NOMO-1 treated with dmso at 0.1 percent for 144 hours (cell line): ENCODE results near the gene MAST1.

Source experiments
- DNase-seq: peaks from one replicate; lab custom pipeline; 2025; ENCODE audit not compliant: unreplicated experiment; lab: John Stamatoyannopoulos, UW

MAST1 gene

GRCh38 chr19:12867120-12868099, 29.1 kb downstream of the MAST1 start:
- peak; percentile 29 for DNase-seq

DNA sequence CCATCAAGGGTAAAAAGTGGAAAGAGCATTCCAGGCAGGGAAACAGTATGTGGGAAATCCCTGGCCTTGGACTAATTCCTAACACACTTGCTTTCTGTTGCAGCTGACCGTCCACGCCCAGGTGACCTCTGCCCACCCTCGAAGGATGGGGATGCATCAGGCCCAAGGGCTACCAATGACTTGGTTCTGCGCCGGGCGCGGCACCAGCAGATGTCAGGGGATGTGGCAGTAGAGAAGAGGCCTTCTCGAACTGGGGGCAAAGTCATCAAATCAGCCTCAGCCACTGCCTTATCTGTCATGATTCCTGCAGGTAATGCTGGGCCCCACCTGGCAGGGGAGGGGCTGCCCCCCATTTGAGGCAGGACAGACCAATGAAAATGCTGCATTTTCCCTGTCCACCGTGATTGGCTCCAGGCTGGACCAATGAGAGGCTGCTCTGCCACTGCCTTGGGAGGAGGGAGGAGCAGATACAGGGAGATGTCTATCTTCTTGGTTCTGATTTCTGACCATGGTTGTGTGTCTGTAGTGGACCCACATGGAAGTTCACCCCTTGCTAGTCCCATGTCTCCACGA, 30.3 kb downstream of the MAST1 start:
- DNase-seq, result no peak

DNA sequence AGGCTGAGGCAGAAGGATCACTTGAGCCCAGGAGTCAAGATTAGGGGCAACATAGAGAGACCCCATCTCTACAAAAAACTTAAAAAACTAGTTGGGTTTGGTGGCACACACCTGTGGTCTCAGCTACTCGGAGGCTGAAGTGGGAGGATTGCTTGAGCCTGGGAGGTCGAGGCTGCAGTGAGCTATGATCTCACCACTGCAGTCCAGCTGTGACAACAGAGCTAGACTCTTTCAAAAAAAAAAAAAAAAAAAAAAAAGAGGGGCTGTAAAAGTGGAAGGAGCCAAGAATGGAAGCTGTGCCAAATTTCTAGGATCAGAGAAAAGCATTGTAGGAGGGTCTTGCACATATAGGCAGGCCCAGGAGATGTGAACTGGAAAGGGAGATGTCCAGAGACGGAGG, 33.4 kb downstream of the MAST1 start:
- no peak for DNase-seq

DNA sequence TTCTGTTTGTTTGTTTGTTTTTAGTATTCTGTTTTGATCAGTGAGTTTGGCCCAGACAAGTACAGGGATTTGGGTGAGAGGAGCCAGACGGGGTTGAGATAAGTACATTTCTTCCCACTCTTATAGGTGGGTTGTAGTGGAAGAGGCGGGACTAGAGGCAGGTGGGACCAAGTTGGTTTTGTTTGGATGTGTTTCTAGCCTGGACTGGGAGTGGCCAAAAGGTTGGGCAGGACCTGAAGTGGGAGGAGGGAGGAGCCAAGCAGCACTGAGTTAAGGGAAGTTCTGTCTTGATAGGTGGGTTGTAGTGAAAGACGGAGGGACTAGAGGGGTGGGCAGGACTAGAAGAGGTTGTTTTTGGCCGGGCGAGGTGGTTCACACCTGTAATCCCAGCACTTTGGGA, 33.9 kb downstream of the MAST1 start:
- DNase-seq, result peak; percentile 2

DNA sequence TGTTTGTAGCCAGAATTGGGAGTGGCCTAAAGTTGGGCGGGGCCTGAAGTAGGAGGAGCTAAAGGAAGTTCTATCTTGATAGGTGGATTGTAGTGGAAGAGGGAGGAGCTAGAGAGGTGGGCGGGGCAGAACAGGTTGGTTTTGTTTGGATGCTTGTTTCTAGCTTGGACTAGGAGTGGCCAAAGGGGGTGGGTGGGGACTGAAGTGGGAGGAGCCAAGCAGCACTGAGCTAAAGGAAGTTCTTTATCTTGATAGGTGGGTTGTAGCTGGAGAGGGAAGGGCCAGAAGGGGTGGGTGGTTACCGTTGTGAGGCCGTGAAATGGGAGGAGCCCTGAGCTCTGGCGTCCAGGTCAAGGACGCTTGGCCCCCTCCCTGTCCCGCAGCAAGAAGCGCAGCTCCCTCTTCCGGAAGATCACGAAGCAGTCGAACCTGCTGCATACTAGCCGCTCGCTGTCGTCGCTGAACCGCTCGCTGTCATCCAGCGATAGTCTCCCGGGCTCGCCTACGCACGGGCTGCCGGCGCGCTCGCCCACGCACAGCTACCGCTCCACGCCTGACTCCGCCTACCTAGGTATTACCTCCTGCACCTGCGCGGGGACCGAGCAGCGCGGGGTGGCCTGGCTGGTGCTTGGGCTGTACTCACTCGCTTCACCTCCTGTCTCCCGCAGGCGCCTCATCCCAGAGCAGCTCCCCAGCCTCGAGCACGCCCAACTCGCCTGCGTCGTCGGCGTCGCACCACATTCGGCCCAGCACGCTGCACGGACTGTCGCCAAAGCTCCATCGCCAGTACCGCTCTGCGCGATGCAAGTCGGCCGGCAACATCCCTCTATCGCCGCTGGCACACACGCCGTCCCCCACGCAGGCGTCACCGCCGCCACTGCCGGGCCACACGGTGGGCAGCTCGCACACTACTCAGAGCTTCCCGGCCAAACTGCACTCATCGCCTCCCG, 34.9 kb downstream of the MAST1 start:
- DNase-seq, result no peak

DNA sequence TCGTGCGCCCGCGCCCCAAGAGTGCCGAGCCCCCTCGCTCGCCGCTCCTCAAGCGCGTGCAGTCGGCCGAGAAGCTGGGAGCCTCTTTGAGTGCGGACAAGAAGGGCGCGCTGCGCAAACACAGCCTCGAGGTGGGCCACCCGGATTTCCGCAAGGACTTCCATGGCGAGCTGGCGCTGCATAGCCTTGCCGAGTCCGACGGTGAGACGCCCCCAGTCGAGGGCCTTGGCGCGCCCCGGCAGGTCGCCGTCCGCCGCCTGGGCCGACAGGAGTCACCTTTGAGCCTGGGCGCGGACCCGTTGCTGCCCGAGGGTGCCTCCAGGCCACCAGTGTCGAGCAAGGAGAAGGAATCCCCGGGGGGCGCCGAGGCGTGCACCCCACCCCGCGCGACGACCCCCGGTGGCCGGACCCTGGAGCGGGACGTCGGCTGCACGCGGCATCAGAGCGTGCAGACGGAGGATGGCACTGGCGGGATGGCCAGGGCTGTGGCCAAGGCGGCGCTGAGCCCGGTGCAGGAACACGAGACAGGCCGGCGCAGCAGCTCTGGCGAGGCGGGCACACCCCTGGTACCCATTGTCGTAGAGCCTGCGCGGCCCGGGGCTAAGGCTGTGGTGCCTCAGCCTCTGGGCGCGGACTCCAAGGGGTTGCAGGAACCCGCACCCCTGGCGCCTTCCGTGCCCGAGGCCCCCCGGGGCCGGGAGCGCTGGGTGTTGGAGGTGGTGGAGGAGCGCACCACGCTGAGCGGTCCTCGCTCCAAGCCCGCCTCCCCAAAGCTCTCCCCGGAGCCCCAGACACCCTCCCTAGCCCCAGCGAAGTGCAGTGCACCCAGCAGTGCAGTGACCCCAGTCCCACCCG, 35.8 kb downstream of the MAST1 start:
- no peak for DNase-seq

- no peak for DNase-seq
These were observed 36.8 kb downstream of the MAST1 start for GRCh38 chr19:12875086-12875485.

DNA sequence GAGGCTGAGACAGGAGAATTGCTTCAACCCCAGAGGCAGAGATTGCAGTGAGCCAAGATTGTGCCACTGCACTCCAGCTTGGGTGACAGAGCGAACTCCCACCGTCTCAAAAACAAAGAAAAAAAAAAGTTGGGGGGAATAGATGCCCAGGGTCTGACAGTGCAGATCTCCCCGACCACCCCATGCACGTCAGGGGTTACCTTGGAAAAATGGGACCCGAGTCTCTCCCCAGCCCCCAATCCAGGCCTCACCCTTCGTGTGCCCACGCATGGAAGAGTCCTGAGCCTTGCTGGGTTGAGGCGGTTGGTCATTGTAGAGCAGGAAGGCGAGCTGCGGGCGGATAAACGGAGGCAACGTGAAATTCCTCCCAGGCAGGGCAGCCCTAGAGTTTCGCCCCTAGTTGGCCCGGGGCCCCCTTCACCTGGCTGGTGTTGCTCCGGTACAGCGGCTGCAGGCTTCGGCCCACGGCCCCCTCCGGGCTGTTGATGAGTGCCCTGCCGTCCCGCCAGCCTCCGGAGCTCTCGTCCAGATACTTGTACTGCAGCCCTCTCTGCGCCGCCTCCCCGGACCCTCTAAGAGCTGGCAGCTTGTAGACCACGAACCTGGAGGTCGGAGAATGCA, 42.3 kb downstream of the MAST1 start:
- peak; percentile 23 for DNase-seq

DNA sequence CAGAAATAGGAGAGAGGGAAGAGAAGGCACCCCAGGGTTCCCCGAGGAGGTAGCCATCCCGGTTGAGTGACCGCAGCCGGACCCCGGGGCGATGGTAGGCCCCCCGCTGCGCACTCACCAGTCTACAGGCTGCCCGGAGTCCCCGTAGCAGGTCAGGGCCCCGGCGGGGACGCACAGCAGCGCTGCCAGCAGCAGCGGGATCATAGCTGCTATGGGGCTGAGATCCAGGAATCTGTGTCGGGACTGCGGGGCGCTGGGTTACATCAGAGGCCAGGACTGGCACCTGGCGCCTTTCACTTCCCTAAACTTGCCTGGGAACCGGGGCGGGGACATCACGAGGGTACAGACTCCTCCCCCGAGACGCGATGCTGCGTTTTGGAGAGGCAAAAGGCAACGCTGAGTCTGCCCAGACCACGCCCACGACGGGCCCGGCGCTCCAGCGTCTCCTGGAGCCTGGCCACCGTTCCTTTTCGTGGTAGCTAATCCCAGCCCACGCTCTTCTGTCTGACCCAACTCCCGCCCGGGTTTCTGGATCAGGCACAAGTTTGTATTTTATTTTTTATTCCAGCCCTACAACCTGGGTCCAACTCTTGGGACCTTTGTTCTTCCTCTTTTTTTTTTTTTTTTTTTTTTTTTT, 43.0 kb downstream of the MAST1 start, which contains the start of gene DNASE2:
Gene DNASE2 (minus strand): TSS at position 278 of the 637 bp plus-strand sequence. CDS start 74 bp downstream, at position 204.
- peak; percentile 93 for DNase-seq

DNA sequence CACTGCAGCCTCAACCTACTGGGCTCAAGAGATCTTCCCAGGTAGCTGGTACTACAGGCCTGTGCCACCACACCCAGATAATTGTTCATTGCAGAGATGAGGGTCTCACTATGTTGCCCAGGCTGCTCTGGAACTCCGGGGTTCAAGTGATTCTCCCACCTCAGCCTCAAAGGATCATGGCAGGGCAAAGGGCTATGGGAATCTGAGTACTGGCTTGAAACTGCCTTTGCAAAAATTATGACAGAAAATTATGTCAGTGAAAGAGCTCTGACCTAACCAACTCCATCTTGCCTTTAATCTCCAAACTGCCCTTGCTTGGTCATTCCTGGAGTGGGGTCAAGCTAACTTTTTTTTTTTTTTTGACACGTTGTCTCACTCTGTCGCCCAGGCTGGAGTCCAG, 44.3 kb downstream of the MAST1 start:
- DNase-seq, result no peak

- DNase-seq, result no peak
These were observed 45.9 kb downstream of the MAST1 start for GRCh38 chr19:12884202-12884601.

GRCh38 chr19:12884627-12884925, 46.3 kb downstream of the MAST1 start:
- DNase-seq, result no peak

DNA sequence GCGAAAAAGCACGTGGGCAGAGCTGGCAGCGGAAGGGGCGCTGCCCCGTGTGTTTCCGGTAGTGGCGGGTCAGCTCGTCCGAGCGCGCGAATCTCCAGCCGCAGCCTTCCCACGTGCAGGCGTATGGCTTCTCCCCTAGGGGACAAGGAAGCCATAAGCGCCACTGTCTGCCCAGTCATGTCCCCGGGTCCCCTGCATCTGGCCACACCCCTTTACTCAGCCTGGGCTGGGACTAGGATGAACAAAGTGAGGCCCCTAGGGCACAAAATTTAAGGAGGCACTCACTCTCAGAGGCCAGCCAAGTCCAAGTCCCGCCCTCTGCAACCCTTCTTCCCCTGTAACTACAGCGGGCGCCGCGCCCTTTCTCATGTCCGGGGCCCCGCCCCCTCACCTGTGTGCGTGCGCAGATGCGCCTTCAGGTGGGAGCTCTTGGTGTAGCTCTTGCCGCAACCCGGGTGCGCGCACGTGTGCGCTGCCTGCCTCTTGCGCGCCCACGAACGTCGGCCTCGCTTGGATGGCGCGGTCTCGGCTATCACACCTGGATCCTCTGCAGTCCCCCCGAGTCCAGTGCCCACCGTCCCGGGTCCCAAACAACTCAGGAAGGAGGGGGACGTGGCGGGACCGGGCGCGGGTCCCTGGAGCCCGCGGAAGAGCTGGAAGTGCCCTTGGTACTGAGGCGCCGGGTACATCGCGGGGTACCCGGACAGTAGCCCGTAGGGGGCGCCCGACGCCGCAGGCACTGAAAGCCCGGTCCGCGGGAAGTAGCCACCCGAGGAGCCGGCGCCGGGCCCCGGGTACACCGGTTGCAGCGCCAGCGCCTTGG, 46.8 kb downstream of the MAST1 start:
- peak; percentile 49 for DNase-seq

- peak; percentile 49 for DNase-seq
These were observed 47.7 kb downstream of the MAST1 start for GRCh38 chr19:12885749-12886650.

GRCh38 chr19:12886651-12886968, 48.3 kb downstream of the MAST1 start:
- no peak for DNase-seq

- DNase-seq, result no peak
These were observed 48.8 kb downstream of the MAST1 start, which contains the start of gene KLF1 for GRCh38 chr19:12886969-12887747. KLF1 (minus strand) TSS chr19:12887201; CDS start chr19:12887140, 61 bp downstream.
